Measurements from ENCODE around the gene CLEC2L.

DNA sequence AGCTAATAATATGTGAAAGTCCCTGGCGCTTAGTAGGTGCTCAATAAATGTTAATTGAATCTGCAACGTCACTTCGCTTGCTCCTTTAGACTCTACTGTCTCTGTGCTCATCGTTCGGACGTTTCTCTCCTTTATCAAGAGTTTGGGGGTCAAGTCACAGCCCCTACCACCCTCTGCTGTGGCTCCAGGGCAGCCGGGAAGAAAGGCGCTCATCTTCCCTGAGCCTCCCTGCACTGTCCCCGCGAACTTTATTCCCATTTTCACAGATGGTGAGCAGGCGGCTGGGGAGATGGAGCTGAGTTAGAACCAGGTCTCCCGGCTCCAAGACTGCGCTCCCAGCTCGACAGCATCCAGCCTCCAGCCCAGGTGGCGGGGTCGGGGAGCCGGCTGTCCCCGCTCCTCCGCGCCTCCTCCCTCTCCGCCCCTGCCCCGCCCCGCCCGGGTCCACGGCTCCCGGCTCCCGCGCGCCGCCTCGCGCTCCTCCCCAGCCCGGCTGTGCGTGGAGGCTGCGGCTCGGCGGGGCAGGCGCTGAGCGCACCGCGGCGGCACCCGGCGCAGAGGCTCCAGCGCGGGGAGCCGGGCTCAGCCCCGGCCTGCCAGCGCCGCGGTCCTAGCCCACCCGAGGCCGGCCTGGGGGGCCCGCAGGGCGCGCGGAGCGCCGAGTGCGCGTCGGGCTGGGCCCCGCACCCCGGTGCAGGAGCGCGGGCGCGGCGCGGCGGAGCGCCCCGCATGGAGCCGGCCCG, at the start of gene CLEC2L:
- no peak for TF ChIP-seq POLR2A (IDR thresholded peaks at IDR 0.05)
- TF ChIP-seq, protein P1, sequence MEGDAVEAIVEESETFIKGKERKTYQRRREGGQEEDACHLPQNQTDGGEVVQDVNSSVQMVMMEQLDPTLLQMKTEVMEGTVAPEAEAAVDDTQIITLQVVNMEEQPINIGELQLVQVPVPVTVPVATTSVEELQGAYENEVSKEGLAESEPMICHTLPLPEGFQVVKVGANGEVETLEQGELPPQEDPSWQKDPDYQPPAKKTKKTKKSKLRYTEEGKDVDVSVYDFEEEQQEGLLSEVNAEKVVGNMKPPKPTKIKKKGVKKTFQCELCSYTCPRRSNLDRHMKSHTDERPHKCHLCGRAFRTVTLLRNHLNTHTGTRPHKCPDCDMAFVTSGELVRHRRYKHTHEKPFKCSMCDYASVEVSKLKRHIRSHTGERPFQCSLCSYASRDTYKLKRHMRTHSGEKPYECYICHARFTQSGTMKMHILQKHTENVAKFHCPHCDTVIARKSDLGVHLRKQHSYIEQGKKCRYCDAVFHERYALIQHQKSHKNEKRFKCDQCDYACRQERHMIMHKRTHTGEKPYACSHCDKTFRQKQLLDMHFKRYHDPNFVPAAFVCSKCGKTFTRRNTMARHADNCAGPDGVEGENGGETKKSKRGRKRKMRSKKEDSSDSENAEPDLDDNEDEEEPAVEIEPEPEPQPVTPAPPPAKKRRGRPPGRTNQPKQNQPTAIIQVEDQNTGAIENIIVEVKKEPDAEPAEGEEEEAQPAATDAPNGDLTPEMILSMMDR (IDR thresholded peaks at IDR 0.05) = no peak

Measured in tibial nerve (tissue), 3 donors.